Adrenal gland (tissue), 12 donors: ENCODE measurements around the gene NDOR1. TPM values are rescaled to one million over a fixed set of nuclear protein-coding genes. Genes with fewer than 3 reads are reported as not detected.

Experiments used
- DNase-seq, 7 donors: peaks; one replicate each; pipeline ENCODE4 v3.0.0-alpha.2; 2019 to 2020
- H3K27ac ChIP-seq, 5 donors: fragments of 200-600 bp; sonication (generic) in 4 of 5; 1 replicate in 3 of 5; 2 replicates in 2 of 5; pipeline versions ENCODE4 v1.5.1 to v1.8.0; 2016 to 2020; ENCODE audit warnings: mild to moderate bottlenecking in 1 of 5
- H3K27me3 ChIP-seq: fragments of 200-600 bp; 2 replicates; pipeline ENCODE4 v1.8.0; 2021
- H3K36me3 ChIP-seq, 2 donors: fragments of 200-600 bp; replicated peaks in 1 of 2; 1 replicate in 1 of 2; 2 replicates in 1 of 2; pipeline versions ENCODE4 v1.5.1 to v1.8.0; 2018 to 2022
- H3K4me1 ChIP-seq, 2 donors: fragments of 200-600 bp; replicated peaks in 1 of 2; 1 replicate in 1 of 2; 2 replicates in 1 of 2; pipeline versions ENCODE4 v1.5.1 to v1.8.0; 2018 to 2021
- H3K4me3 ChIP-seq, 4 donors: fragments of 200-600 bp; sonication (generic) in 3 of 4; one replicate each; pipeline ENCODE4 v1.5.1; 2016 to 2018
- H3K9me3 ChIP-seq, 3 donors: fragments of 200-600 bp; sonication (generic) in 1 of 3; replicated peaks in 1 of 3; 1 replicate in 2 of 3; 2 replicates in 1 of 3; pipeline versions ENCODE4 v1.5.1 to v1.8.0; 2016 to 2021
- POLR2A ChIP-seq, 2 donors: fragments of 450-650 bp; IDR thresholded peaks; one replicate each; pipeline ENCODE4 v1.6.1; 2017; ENCODE audit warnings: antibody characterized with exemption in 2 of 2, mild to moderate bottlenecking in 2 of 2, moderate library complexity in 1 of 2
- WGBS, 4 donors: extraction: QIAGEN DNeasy Blood & Tissue Kit in 2 of 4; methylation state at CpG; one replicate each; pipeline versions ENCODE4 v1.1.5 to v1.1.7; 2013 to 2017; 5-methylcytosine and 5-hydroxymethylcytosine counted together
- intact Hi-C, 2 donors: fragments of 100-400 bp; cut with DNase I; formaldehyde crosslinking; loops; one replicate each; pipeline versions ENCODE4 v1.14.1 to v1.15.0; 2022 to 2023
- polyA plus RNA-seq, 3 donors: library from polyadenylated mRNA; stranded (reverse); fragments of 200-250 nt in 2 of 3; fragments of 350-450 nt in 1 of 3; fragmentation: Illumina TruSeq in 1 of 3; extraction: RNeasy Lipid Tissue Mini Kit (QIAGEN cat#74804) in 1 of 3; gene quantifications; one replicate each; pipeline ENCODE4 v1.2.3, GENCODE V29; 2013 to 2014
- total RNA-seq, 9 donors: library from RNA; depleted of rRNA in 4 of 9; stranded (reverse); fragments of >200 nt in 4 of 9; fragments of 120-200 nt in 1 of 9; fragmentation: NEBNext Ultra II Directional in 1 of 9; extraction: Animal tissue kit (Norgen Biotek cat#: 25700) in 1 of 9; gene quantifications; one replicate each; pipeline versions ENCODE4 v1.1.0 to v1.2.4, GENCODE V29; 2013 to 2023
- TF ChIP-seq, protein P1 (sequence below), 6 experiments: fragments of 450-650 bp in 4 of 6; fragments of 200-600 bp in 2 of 6; sonication (generic) in 1 of 6; IDR thresholded peaks; 1 replicate in 5 of 6; 2 replicates in 1 of 6; pipeline versions ENCODE4 v1.5.1 to v1.8.0; 2016 to 2021; ENCODE audit warnings: antibody characterized with exemption in 6 of 6, mild to moderate bottlenecking in 2 of 6, moderate library complexity in 1 of 6
- donor health status: healthy with polysubstance abuse.
- donor health status: Bipolar disorder and iron deficiency.
- donor health status: DM: yes; HTN: yes; CAD: no.
- donor health status: DM: no; HTN: no; CAD: no.
- donor health status: DM: no; HTN: no; CAD: no.
- donor health status: DM: yes; HTN: yes; CAD: no.

The NDOR1 gene
- total and polyA plus RNA-seq, 12 donors, result 1.6 to 36.4 (median 13.7) TPM

DNA sequence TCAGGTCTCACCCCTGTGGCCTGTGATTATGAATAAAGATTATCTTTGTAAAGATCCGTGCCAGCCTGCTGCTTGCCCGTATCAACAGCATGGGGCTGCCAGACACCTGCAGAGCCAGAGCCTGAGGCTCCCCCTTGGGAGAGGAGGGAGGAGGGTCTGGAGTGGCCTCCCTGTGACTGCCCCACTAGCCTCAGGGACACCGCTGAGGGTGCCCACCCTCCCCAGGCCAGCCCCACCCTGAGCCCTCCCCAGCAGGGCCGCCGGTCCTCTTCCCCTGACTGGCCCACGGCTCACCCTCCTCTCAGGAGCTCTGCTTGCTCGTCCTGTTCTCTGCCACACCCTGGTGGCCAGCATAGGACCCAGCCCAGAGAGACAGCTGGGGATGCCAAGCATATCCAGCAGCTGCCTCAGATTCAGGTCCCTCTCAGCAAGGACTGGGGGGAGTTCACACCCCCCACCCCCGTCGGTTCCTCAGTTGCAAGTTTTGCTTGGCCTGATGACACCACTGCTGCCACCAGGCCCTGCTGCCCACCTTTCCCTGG is 15.1 kb upstream of the NDOR1 start:
- WGBS, 4 donors, result 63 to 90% (median 74%) methylated on average over 3 to 9 of the region's 9 CpGs
- Histone ChIP-seq H3K27ac (peak overlapping the region in 3 of 5 donors; percentile 27 to 96 (median 90)), H3K36me3 (peaks cover 0 to 32% of the 10 kb centered on the region in 2 donors), H3K27me3 (no peaks in the 10 kb centered on the region), H3K4me1 (peaks cover 20 to 32% of the 10 kb centered on the region in 2 donors), H3K4me3 (no peak overlapping the region), H3K9me3 (no peaks in the 10 kb centered on the region)
- DNase-seq, result no peak
- TF ChIP-seq, protein P1, sequence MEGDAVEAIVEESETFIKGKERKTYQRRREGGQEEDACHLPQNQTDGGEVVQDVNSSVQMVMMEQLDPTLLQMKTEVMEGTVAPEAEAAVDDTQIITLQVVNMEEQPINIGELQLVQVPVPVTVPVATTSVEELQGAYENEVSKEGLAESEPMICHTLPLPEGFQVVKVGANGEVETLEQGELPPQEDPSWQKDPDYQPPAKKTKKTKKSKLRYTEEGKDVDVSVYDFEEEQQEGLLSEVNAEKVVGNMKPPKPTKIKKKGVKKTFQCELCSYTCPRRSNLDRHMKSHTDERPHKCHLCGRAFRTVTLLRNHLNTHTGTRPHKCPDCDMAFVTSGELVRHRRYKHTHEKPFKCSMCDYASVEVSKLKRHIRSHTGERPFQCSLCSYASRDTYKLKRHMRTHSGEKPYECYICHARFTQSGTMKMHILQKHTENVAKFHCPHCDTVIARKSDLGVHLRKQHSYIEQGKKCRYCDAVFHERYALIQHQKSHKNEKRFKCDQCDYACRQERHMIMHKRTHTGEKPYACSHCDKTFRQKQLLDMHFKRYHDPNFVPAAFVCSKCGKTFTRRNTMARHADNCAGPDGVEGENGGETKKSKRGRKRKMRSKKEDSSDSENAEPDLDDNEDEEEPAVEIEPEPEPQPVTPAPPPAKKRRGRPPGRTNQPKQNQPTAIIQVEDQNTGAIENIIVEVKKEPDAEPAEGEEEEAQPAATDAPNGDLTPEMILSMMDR (IDR thresholded peaks at IDR 0.05), result no peak
- no peak for TF ChIP-seq POLR2A (IDR thresholded peaks at IDR 0.05)
- intact Hi-C loops, result no loop called here

DNA sequence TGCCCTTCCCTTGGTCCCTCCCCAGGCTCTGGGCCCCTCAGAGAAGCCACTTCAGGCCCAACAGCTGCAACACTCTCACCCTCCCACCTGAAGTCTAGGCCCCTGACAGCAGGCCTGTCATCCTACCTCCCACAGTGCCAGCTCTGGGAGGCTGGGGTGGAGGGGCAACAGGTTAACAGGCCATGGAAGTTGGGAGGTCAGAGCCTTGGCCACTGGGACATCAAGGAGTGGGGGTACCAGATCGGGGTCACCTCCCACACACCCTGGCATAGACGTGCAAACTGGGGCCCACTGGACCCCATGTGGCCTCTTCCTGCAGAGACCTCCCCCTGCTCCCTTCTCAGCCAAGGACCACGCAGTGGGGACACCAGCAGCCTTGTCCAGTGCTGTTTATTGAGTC is 14.3 kb upstream of the NDOR1 start:
- intact Hi-C loops, result no loop called here
- Histone ChIP-seq H3K9me3 (no peaks in the 10 kb centered on the region), H3K4me3 (no peak overlapping the region), H3K36me3 (peaks cover 0 to 24% of the 10 kb centered on the region in 2 donors), H3K4me1 (peaks cover 20 to 31% of the 10 kb centered on the region in 2 donors), H3K27ac (no peak overlapping the region), H3K27me3 (no peaks in the 10 kb centered on the region)
- no peak for DNase-seq
- TF ChIP-seq, protein P1 (IDR thresholded peaks at IDR 0.05), result no peak
- no peak for TF ChIP-seq POLR2A (IDR thresholded peaks at IDR 0.05)
- WGBS, 4 donors, result 70 to 79% (median 79%) methylated on average over 2 to 3 of the region's 3 CpGs; no CpG with 5 or more reads in 1 of the 4 donors

DNA sequence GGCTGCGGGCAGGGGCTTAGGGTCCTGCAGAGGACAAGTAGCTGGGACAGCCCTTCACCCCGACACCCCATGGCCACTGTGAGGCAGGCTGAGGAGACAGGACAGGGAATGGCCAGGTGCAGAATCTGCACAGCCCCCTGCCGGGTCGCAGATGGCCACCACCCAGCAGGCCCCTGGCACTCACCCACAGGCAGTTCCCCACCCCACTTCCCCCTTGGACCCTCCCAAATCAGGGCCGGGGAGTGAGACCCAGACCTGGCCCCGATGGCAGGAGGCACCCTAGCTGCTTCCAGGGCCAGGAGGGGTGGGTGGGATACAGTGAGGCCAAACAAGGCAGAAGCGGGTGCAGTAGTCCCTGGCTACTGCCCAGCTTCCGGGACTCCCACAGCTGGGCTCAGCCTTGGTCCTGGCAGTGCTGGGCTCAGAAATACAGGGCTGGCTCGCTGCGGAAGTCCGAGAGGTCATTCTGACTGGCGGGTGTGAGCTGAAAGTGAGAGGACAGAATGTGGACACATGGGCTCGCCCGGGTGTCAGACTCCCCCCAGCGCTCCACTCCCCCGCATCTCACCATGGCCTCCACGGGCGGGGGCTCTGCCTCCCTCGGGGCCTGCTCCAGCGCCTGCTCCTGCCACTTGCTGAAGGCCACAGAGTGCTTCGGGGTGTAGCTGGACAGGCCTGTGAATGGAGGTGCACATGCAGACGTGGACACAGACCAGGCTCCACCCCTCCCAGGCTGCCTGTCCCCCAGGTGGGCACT is 13.6 kb upstream of the NDOR1 start:
- Histone ChIP-seq H3K27me3 (no peaks in the 10 kb centered on the region), H3K27ac (no peak overlapping the region), H3K4me3 (no peak overlapping the region), H3K4me1 (peaks cover 19 to 24% of the 10 kb centered on the region in 2 donors), H3K9me3 (no peaks in the 10 kb centered on the region), H3K36me3 (peaks cover 0 to 24% of the 10 kb centered on the region in 2 donors)
- TF ChIP-seq, protein P1 (IDR thresholded peaks at IDR 0.05), result no peak
- TF ChIP-seq POLR2A (IDR thresholded peaks at IDR 0.05), result no peak
- DNase-seq, result no peak
- intact Hi-C loops, result no loop called here
- 83 to 91% (median 85%) methylated on average over 11 to 22 of the region's 22 CpGs for whole genome bisulfite sequencing, 4 donors

DNA sequence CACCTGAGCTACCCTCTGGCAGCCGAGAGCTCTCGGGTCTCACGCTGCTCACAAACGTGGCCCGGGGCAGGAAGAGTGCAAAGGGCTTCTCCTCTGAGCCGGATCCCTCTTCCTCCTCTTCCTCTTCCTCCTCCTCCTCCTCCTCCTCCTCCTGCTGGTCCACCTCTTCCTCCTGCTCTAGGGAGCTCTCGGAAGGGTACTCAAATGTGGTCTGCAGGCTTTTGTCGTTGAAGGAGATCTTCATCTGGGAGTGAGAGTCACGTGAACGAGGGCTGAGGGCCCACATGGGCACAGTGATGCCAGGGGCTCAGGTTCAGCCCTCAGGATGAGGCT is 13.1 kb upstream of the NDOR1 start:
- no peak for TF ChIP-seq POLR2A (IDR thresholded peaks at IDR 0.05)
- TF ChIP-seq, protein P1 (IDR thresholded peaks at IDR 0.05), result no peak
- no peak overlapping the region for H3K4me3 ChIP-seq
- peaks cover 14 to 20% of the 10 kb centered on the region in 2 donors for H3K4me1 ChIP-seq

More for the DNA sequence above, 13.1 kb upstream of the NDOR1 start:
- intact Hi-C loops, result no loop called here
- H3K27me3 ChIP-seq, result no peaks in the 10 kb centered on the region
- DNase-seq, result no peak
- WGBS, 4 donors, result 86 to 90% (median 86%) methylated on average over 10 of the region's 10 CpGs
- peaks cover 0 to 24% of the 10 kb centered on the region in 2 donors for H3K36me3 ChIP-seq
- no peak overlapping the region for H3K27ac ChIP-seq
- H3K9me3 ChIP-seq, result no peaks in the 10 kb centered on the region
